22Rv1 (cell line): ENCODE measurements around the gene ZNF641.

Experiments used
- H3K27ac ChIP-seq: fragments of 450-650 bp; 2 replicates; pipeline ENCODE4 v1.5.1; 2017
- CTCF ChIP-seq: fragments of 450-650 bp; IDR thresholded peaks from 2 replicates; pipeline ENCODE4 v1.5.1; 2017; ENCODE audit warnings: mild to moderate bottlenecking
- ZFX ChIP-seq: fragments of 450-650 bp; IDR thresholded peaks from 2 replicates; pipeline ENCODE4 v1.6.1; 2017; ENCODE audit warnings: antibody characterized with exemption, borderline replicate concordance

The ZNF641 gene

GRCh38 chr12:48302161-48302911 lies 48.4 kb downstream of the ZNF641 start:
- no peak for TF ChIP-seq CTCF
- no peak for TF ChIP-seq ZFX
- H3K27ac ChIP-seq: no peak overlapping the region

- no peak overlapping the region for H3K27ac ChIP-seq
- TF ChIP-seq ZFX: no peak
- no peak for TF ChIP-seq CTCF
Measured at GRCh38 chr12:48300774-48301173, 49.9 kb downstream of the ZNF641 start.

- TF ChIP-seq CTCF: no peak
- TF ChIP-seq ZFX: no peak
- H3K27ac ChIP-seq: no peak overlapping the region
Measured at GRCh38 chr12:48296586-48297282, 54.0 kb downstream of the ZNF641 start.

- TF ChIP-seq CTCF (no peak), ZFX (no peak)
- H3K27ac ChIP-seq: no peak overlapping the region
Measured at GRCh38 chr12:48292040-48292439, 58.7 kb downstream of the ZNF641 start.

GRCh38 chr12:48291511-48291910 lies 59.2 kb downstream of the ZNF641 start:
- H3K27ac ChIP-seq: no peak overlapping the region
- TF ChIP-seq ZFX (no peak), CTCF (no peak)

- H3K27ac ChIP-seq: no peak overlapping the region
- TF ChIP-seq ZFX: no peak
- no peak for TF ChIP-seq CTCF
Measured at GRCh38 chr12:48288387-48289268, 62.1 kb downstream of the ZNF641 start.
